GM10847 (cell line): ENCODE results near the gene MSI2.

Source experiments
- POLR2A ChIP-seq: IDR thresholded peaks from 2 replicates; pipeline ENCODE4 v1.6.1; 2011; ENCODE audit not compliant: insufficient read length; ENCODE audit errors: extremely low read depth

The MSI2 gene

DNA sequence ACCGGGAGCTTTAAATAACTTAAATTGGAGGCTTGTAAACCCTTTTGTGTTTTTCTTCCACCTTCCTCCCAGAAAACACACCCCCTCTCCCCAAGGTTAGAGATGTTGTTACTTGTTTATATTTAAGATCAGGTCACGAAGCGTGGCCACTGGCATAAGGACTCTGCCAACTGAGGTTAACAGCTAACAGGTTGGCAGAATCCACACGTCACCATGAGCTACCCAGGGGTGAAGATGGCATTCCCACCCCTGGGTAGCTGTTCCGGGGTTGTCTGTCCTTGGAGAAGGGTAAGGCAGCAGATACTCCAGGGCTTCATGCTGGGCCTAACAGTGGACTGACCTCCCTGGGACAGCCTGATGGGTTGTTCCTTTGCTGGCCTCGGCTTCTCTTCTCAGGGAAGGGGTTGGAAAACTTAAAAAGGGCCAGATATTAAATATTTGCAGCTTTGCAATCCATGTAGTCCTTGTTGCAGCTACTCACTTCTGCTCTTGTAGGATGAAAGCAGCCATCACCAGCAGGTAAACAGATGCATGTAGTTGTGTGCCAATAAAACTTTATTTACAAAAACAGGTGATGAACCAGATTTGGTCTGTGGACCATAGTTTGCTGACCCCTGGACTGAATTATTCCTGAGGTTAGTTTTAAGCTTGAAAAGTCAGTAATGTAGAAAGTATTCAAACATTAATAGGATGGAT, 148.6 kb downstream of the MSI2 start:
- no peak for TF ChIP-seq POLR2A

DNA sequence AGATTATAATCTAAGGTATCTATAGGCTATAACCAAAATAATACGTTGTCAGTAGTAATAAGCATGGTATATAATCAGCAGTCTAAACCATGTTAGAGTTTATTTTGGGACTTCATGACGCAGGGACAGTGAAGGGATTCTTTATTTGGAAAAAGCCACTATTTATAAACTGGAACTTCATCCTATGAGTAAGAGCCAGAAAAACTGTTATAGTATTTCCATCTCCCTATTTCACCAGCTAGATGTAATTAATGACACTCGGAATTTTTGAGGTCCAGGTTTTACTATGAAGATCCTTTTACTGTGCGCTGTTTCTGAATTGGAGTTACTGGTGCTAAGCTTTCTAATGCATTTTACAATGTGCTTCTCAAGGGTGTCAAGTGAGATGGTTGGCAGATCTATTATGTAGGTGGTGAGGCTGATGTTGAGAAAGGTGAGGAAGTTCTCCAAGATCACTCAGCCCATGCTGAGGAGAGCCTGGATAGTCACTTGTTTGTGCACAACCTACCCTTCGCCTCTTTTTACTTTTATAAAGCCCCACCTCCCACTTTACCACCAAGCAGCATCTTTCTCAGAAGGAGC, 149.3 kb downstream of the MSI2 start:
- no peak for TF ChIP-seq POLR2A

DNA sequence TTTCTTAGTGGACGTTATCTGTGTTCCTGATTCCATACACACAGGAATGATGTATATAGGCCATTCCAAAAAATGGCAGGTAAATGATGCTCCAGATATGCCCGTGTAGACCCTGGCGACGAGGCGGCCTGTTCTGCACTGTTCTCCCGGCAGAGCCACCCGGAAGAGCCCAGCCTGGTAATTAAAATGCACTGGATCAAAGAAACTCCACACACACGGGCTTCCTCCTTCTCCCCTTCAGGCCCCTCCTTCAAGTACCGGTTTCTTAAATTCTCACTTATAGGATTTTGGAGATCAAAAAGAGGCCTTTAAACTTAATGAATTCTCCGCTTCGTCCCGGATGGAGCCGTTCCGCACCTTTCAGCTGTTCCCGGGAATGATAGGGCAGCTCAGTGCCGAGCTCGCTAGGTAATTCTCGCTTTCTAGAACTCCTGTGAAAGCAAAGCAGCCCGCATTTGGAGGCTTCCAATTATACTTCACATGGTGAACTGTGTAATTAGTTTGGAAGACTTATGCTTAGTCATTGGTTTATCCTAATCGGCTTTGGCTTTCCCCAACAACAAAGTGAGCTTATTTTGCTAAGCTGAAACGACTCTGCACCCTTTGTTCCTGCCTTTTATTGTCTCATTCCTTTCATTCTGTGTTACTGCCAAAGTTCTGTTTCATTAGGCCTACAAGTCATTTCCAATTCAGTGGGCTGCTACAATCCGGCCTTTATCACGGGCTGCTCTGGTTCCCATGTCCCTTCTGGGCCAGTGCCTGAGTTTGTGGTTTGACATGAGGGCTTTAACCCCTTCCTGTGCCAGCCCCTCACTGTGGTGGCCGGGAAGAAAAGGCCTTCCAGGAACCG, 150.0 kb downstream of the MSI2 start:
- no peak for TF ChIP-seq POLR2A

DNA sequence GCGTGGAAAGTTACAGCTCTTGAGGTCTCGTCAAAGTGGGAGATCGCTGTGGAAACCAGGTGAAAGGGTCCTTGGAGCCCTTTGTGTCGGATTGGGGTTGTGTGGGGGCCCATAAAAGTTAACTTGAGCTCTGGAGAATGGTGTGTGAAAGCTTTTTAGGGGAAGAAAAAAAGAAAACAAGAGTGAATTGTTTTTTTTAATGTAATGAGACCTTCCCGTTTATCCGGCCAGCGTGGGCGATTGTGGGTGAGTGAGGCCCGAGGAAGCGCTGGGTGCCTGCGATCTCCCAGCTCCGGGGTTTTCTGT, 150.6 kb downstream of the MSI2 start:
- TF ChIP-seq POLR2A: no peak

DNA sequence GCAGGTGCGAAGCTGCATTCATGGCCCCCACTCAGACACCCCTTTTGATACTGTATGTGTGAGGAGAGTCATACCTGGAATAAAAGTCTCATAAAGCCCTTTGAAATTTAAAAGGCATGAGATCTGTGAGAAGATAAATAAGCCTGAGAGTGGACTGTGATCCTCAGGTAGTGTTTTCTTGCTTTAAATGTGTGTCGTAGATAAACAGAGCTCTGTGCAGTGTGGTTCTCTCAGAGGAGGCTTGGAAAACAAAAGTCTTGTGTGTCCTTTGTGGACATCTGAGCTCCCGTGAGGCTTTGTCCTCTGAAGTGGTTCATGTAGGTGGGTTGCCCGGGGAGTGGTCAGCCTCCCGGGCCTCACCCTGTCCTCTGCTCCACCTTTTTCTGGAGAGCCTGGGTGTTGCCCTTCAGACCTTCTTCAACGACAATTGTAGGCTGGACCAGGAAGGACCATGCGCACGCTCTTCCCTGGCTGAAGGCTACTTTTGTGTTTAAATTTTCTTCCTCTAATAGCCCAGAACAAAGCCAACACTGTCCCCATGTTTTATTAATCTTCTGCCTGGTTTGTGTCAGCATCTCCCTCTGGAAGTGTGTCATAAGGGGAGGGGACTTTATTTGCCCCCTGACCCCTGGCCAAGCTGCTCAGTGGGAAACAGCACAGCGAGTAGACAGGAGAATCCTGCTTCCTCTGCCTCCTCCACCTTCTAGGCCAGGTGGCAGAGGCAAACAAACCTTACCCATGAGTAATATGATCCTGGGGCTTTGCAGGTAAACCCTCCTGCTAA, 151.2 kb downstream of the MSI2 start:
- TF ChIP-seq POLR2A: no peak

DNA sequence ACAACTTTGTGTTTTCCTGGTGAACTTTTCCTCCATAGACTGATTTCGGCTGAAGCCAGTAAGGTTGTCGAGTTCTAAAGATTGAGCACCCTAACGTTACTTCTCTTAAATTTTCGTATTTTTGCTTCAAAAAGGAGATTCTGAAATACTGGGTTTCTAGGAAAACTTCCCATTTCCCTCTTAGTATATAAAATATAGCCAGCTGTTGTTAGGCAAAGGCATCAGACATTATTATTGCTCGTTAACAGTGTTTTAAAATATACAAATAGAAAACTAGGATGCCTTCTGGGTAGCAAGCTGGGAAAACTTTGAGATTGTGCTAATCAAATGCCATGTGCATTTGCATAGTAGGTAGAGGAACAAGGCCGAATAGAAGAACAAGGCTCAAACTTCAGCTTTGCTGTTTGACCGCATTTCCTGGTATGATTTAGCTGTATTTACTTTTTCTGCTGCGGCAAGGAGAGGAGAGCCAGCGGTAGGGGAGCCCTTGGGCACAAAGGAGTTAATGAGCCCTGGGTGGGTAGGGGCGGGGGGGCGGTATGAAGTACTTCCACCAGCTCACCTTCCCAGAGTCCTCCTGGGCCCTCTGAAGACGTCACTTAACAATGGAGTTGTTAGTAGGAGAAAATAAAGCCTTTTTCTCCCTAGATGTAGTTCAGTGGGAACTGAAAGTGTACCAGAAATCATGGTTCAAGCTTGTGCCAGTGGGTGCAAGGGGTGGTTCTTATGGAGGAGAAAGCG, 151.9 kb downstream of the MSI2 start:
- no peak for TF ChIP-seq POLR2A

DNA sequence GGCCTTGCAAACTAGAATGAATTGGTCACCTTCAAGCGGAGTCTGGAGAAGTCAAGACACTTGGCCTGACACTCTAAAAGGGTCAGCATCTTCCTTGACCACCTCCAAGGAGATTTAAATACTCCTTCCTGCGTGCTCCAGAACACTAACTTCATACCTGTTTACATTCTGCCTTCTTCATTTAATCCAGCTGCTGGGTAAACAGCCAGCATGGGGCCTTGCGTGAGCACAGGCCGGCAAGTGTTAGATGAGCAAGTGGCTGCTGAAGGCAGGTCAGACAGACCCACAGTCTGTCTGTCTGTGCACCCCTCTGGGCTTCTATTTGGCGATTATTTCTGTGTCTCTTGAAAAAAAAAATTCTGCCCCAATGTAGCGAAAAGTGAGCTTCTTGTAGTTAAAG, 153.8 kb downstream of the MSI2 start:
- TF ChIP-seq POLR2A: no peak

DNA sequence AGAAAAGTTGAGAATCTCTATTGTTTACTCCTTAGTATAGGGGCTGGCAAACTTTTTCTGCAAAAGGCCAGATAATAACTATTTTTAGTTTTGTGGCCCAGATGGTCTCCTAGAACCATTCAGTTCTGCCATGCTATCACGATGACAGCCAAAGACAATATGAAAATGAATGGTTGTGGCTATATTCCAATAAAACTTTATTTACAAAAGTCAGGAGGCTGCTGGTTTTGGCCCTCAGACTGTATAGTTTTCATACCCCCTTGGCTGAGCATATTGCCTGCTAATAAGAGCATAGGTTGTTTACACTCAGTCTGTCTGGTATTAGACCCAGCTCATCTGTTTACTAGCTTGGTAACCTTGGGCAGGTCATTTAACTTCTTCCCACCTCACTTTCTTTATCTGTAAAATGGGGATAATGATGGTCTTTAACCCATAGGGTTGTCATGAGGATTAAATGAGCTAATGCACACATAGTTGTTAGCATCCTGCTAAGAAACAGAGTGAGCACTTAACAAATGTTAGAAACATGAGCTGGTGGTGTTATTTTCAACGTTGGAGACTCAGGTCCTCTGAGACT, 156.3 kb downstream of the MSI2 start:
- TF ChIP-seq POLR2A: no peak

DNA sequence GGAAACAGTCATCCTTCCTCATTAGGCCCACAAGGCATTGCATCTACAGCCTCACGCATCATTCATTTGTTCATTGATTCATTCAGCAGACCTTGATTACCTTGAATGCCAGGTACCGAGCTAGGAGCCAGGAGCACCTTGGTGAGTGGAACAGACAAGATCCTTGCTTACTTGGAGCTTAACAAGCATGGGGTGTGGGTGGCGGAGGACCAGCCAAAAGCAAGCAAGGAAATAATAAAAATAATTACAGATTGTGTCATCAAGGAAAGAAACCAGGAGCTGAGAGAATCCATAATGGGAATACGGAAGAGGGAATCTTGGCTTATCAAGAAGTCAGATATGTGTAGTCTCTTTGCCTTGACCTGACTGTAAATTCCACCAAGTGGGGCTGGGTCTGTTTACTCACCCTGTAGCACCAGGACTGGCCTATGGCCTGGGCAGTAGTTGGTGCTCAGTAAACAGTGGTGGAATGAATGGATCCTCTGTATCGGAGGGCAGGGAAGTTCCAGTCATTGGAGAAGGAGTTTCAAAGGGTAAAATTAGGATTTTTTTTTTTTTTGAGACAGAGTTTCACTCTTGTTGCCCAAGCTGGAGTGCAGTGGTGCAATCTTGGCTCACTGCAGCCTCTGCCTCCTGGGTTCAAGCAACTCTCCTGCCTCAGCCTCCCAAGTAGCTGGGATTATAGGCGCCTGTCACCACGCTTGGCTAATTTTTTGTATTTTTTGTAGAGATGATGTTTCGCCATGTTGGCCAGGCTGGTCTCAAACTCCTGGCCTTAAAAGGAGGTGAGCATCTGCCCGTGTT, 157.7 kb downstream of the MSI2 start:
- TF ChIP-seq POLR2A: no peak

DNA sequence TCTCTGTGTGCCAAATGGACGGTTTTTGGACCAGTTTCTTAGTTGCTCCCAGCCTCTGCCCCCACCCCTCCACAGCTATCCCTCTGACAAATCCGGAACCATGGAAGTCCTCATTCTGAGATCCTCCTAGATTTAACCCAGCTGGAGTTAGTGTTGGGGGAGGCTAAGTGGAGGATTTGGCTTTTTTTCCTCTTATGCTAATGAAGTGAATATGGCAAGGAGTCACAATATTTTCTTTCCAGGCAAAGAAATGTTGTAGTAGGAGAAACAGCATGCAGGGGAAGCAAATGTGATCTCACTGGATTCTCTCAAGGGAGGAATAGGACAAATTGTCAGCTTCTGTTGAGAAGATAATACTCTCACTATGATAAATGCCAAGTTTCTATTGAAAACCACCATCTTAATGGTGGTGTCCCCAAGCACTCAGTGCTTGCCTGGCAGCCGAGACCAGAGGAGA, 159.5 kb downstream of the MSI2 start:
- no peak for TF ChIP-seq POLR2A

DNA sequence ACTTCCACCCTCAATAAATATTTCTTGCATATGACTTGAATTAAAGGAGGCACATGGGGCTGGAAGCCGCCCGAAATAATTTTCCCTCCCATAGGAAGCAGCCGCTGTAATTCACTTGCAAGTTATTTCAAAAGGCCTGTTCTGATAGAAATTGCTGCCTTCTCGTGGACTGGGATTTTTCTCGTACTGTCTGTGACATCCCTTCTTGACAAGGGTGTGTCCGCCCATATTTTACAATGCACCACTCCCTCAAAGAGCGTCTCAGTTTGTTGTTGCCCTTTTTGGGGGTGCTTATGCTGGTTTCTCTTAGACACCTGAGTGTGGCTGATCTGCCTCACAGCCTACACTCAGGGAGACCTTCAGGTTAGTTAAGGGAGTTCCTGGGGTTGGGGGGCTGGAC, 160.0 kb downstream of the MSI2 start:
- no peak for TF ChIP-seq POLR2A

DNA sequence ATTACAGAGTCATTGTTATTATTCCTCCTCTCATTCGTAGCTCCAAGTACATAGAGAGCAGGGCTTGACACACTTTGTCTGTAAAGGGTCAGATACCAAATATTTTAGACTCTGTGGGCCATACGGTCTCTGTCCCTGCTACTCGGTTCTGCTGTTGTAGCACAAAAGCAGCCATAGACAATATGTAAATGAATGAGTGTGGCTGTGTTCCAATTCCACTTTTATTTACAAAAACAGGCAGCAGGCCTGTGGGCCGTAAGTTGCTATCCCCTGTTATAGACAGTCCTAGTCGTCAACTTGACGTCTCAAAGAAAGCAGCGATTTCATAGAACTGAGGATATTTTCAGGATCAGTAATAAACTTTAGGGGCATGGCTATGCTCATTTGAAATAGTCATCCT, 161.6 kb downstream of the MSI2 start:
- no peak for TF ChIP-seq POLR2A

DNA sequence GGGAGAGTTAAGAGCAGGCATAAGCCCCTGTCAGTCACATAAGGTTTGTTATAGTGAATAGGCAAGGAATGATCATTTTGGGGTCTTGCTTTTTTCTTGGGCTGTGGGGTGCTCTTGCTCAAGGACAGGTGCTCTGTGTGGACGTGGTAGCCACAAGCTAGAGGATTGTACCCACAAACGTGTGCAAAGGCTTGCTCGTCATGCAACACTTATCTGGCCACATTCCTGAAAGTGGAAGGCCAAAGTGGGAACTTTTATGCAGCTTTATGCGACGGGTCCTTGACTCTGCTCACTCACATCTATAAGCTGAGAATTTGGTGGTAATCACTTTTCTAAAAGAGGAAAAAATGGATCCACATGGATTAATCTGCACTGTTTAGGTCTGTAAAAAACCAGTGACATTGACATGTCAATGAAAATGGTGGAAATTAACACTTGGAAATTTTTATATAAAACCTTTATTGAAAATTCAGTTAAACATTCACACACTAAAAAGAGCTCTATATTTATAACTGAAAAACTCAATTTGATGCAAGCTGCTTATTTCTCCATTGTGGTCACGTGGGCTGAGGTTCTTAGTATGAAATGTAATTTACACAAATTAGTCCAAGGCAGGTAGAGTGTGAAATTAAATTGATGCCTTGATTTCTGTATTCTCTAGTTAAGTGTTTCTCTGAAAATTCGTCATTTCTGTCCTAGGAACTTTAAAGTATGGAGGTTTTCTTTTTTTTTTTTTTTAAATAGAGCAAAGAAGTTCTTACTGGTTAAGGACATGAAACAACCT, 162.3 kb downstream of the MSI2 start:
- TF ChIP-seq POLR2A: no peak
